WI38 (cell line): ENCODE measurements around the gene ZNF620.
"Not testable (repeated sequence)": the region's sequence is repeated elsewhere in the genome, so short reads cannot be mapped to it uniquely, and the experiment has no call there.

Experiments
- H3K4me3 ChIP-seq: 2 replicates; pipeline ENCODE4 v1.5.1; 2011; ENCODE audit warnings: low read depth, mild to moderate bottlenecking, control low read depth, low read length
- CTCF ChIP-seq: IDR thresholded peaks from 2 replicates; pipeline ENCODE4 v1.5.1; 2012; ENCODE audit warnings: low read depth, mild to moderate bottlenecking, control low read depth, low read length

ZNF620 gene

DNA sequence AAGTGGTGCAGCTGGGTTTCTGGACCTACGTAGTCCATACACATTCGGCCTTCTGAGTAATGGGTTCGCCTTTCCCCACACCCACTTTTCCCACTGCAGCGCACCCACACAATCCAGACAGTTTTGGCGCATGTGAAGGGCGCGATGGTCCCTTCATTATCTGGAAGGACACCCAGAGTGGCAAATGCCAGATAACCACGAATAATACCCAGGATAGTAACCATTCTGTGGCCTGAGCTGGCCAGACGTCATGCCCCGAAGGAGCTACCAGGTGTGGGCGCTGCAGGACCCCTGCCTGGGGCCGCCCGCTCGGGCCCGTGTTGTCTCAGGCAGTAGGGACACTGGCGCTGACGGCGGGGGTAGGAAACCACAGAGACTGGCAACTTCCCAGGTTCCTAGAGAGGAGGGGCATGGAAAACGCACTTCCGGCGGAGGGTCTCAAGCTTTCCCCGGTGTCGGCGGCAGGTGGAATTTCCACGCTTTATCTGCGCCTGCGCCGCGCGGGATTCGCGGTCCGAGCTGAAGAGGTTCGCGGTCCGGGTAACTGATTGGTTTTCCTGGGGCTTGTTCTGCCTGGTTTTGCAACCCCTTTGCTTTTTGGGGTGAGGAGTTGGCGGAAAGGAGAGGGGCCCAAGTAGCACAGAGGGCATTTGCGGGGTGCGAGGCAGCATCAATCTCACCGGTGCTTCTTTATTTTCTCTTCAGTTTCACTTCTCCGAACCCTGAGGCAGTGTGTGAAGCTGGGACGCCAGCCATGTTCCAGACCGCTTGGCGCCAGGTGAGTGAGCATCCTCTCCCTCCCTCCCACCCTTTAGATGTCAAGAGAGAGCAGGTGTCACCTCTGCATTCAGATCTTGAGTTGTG, at the start of gene ZNF620:
TSS of gene ZNF620 (plus strand) at position 441 of the 864 bp plus-strand sequence. CDS start at position 755, 314 bp downstream.
- no peak for TF ChIP-seq CTCF
- peak within 1 kb of the TSS; percentile 59 for H3K4me3 ChIP-seq

GRCh38 chr3:40456279-40456939, 49.4 kb upstream of the ZNF620 start:
- peak overlapping the region; percentile 87 for H3K4me3 ChIP-seq
- no peak for TF ChIP-seq CTCF

- TF ChIP-seq CTCF: no peak
Observed at GRCh38 chr3:40456940-40457823, 48.7 kb upstream of the ZNF620 start, which contains the start of gene RPL14. Gene RPL14, plus strand, starts transcription at chr3:40457339. Its CDS starts 133 bp downstream, at chr3:40457472.

GRCh38 chr3:40458473-40458872, 47.4 kb upstream of the ZNF620 start:
- TF ChIP-seq CTCF: no peak
- H3K4me3 ChIP-seq: peak overlapping the region; percentile 87

More at GRCh38 chr3:40456940-40457823, 48.7 kb upstream of the ZNF620 start, which contains the start of gene RPL14:
- peak within 1 kb of the TSS; percentile 87 for H3K4me3 ChIP-seq

DNA sequence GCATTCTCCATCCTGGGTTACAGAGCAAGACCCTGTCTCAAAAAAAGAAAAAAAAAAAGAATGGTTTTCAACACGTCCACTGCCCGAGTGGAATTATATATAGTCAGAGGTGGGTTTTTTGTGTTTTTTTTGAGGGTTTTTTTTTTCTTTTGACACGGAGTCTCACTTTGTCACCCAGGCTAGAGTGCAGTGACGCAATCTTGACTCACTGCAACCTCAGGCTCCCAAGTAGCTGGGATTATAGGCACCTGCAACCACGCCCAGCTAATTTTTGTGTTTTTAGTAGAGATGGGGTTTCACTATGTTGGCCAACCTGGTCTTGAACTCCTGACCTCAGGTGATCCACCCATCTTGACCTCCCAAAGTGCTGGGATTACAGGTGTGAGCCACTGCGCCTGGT, 45.4 kb upstream of the ZNF620 start:
- H3K4me3 ChIP-seq: not testable (repeated sequence)

DNA sequence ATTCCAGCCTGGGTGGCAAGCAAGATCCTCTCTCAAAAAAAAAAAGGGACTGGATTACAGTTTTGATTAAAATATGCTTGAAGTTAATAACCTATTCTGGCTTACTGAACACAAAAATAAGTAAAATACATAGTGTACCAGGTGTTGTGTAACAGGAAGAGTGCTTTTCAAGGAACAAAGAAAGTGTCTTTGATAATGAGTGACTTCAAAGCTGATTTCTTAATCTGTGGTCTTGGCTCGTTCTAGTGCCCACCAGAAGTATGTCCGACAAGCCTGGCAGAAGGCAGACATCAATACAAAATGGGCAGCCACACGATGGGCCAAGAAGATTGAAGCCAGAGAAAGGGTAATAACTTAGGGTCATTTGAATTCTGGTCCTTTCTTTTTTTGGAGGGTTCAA, 44.7 kb upstream of the ZNF620 start:
- no peak overlapping the region for H3K4me3 ChIP-seq
- TF ChIP-seq CTCF: no peak

DNA sequence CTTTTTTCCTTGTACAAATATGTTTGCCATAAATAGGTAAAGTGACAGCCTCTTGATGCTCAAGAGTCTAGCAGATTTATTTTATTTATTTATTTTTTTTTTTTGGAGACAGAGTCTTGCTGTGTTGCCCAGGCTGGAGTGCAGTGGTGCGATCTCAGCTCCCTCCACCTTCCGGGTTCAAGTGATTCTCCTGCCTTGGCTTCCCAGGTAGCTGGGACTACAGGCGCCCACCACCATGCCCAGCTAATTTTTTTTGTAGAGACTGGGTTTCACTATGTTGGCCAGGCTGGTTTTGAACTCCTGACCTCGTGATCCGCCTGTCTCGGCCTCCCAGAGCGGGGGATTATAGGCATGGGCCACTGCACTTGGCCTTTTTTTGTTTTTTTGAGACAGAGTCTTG, 43.0 kb upstream of the ZNF620 start:
- not testable (repeated sequence) for H3K4me3 ChIP-seq
